H1 (cell line): Measurements from ENCODE around the gene FLT1. TPM values are rescaled to one million over a fixed set of nuclear protein-coding genes. Genes with fewer than 3 reads are reported as not detected.
A peak's percentile ranks its signal among the peaks of the same experiment; 100 is the strongest.

Experiments used
- CTCF ChIA-PET: fragments of 300-600 bp; sonication (Branson Sonifier 250); formaldehyde crosslinking; loops from one replicate; lab custom pipeline; 2021; ENCODE audit not compliant: partially characterized antibody; lab: Charles Lee
- POLR2A ChIA-PET: fragments of 300-600 bp; sonication (Branson Sonifier 250); formaldehyde crosslinking; loops from one replicate; lab custom pipeline; 2021; ENCODE audit warnings: inconsistent platforms; ENCODE audit not compliant: partially characterized antibody; lab: Charles Lee
- DNase-seq, 2 experiments: peaks; one replicate each; pipeline versions ENCODE4 v3.0.0 to v3.0.0-alpha.2; 2010 to 2022; ENCODE audit warnings: low spot score in 2 of 2, low read depth in 1 of 2, mixed read lengths in 1 of 2
- FAIRE-seq: peaks from 2 replicates; lab custom pipeline; 2011; peaks lifted over from hg19 to GRCh38; lab: Jason Lieb, UNC
- H2AFZ ChIP-seq: 2 replicates; pipeline ENCODE4 v1.8.1; 2012; ENCODE audit warnings: low read length, inconsistent platforms
- H2AK5ac ChIP-seq: 2 replicates; pipeline ENCODE4 v1.6.1; 2013; ENCODE audit warnings: low read depth, low read length
- H2BK120ac ChIP-seq: replicated peaks from 2 replicates; pipeline ENCODE3; 2013; ENCODE audit warnings: low read depth, low read length, inconsistent platforms
- H2BK12ac ChIP-seq: 2 replicates; pipeline ENCODE4 v1.6.1; 2013; ENCODE audit warnings: low read depth, low read length
- H2BK15ac ChIP-seq: 2 replicates; pipeline ENCODE4 v1.6.1; 2013; ENCODE audit warnings: low read length
- H2BK20ac ChIP-seq: 2 replicates; pipeline ENCODE4 v1.6.1; 2013; ENCODE audit warnings: low read length
- H2BK5ac ChIP-seq: 2 replicates; pipeline ENCODE4 v1.6.1; 2013; ENCODE audit warnings: low read depth, low read length
- H3K14ac ChIP-seq: 2 replicates; pipeline ENCODE4 v1.6.1; 2013; ENCODE audit warnings: inconsistent platforms; ENCODE audit not compliant: insufficient read length
- H3K18ac ChIP-seq: 2 replicates; pipeline ENCODE4 v1.6.1; 2013; ENCODE audit warnings: low read length; ENCODE audit errors: extremely low read depth
- H3K23ac ChIP-seq: 2 replicates; pipeline ENCODE4 v1.6.1; 2013; ENCODE audit warnings: inconsistent platforms; ENCODE audit not compliant: insufficient read length
- H3K23me2 ChIP-seq: 2 replicates; pipeline ENCODE4 v1.6.1; 2013; ENCODE audit warnings: low read depth, low read length
- H3K27ac ChIP-seq: 2 replicates; pipeline ENCODE4 v1.6.1; 2011; ENCODE audit warnings: low read depth, low read length, inconsistent platforms
- H3K27me3 ChIP-seq, 4 experiments: replicated peaks in 1 of 4; 1 replicate in 1 of 4; 2 replicates in 3 of 4; pipeline versions ENCODE4 v1.6.1 to v1.8.1; 2011 to 2013; ENCODE audit warnings: low read length in 3 of 4, mild to moderate bottlenecking in 3 of 4, inconsistent platforms in 2 of 4, mixed read lengths in 2 of 4, moderate library complexity in 1 of 4; ENCODE audit not compliant: control insufficient read depth in 3 of 4, insufficient read depth in 3 of 4; ENCODE audit errors: extremely low read depth in 1 of 4
- H3K36me3 ChIP-seq, 4 experiments: 2 replicates each; pipeline versions ENCODE4 v1.6.1 to v1.8.1; 2011 to 2013; ENCODE audit warnings: mild to moderate bottlenecking in 4 of 4, low read length in 3 of 4, moderate library complexity in 2 of 4, control low read depth in 1 of 4, inconsistent platforms in 1 of 4; ENCODE audit not compliant: insufficient read depth in 4 of 4, control insufficient read depth in 2 of 4
- H3K4ac ChIP-seq: replicated peaks from 2 replicates; pipeline ENCODE3; 2013; ENCODE audit warnings: low read length, low read depth, mixed read lengths, inconsistent platforms; ENCODE audit not compliant: insufficient read length
- H3K4me1 ChIP-seq, 4 experiments: replicated peaks in 1 of 4; 1 replicate in 1 of 4; 2 replicates in 3 of 4; pipeline versions ENCODE4 v1.6.1 to v1.8.1; 2011 to 2013; ENCODE audit warnings: low read length in 3 of 4, inconsistent platforms in 2 of 4, mixed read lengths in 1 of 4; ENCODE audit not compliant: insufficient read depth in 4 of 4, control insufficient read depth in 3 of 4
- H3K4me2 ChIP-seq, 2 experiments: 2 replicates each; pipeline versions ENCODE4 v1.6.1 to v1.8.1; 2011 to 2013; ENCODE audit warnings: low read depth in 2 of 2, low read length in 2 of 2, control low read depth in 1 of 2, inconsistent platforms in 1 of 2, mild to moderate bottlenecking in 1 of 2; ENCODE audit not compliant: insufficient read depth in 1 of 2
- H3K4me3 ChIP-seq, 4 experiments: fragments of 200-600, 300-600 bp in 1 of 4; sonication (generic), shearing (Covaris generic), sonication (Bioruptor Twin) in 1 of 4; 2 replicates each; pipeline versions ENCODE4 v1.5.1 to v1.8.1; 2011 to 2016; ENCODE audit warnings: low read length in 4 of 4, low read depth in 3 of 4, control low read depth in 2 of 4, inconsistent platforms in 2 of 4, mild to moderate bottlenecking in 2 of 4, mixed read lengths in 1 of 4, moderate library complexity in 1 of 4; ENCODE audit not compliant: insufficient read depth in 2 of 4; ENCODE audit errors: extremely low read depth in 1 of 4
- H3K56ac ChIP-seq: replicated peaks from 2 replicates; pipeline ENCODE3; 2013; ENCODE audit warnings: low read depth, mild to moderate bottlenecking, mixed read lengths, low read length, inconsistent platforms; ENCODE audit not compliant: insufficient read length
- H3K79me1 ChIP-seq: 2 replicates; pipeline ENCODE4 v1.6.1; 2013; ENCODE audit warnings: low read depth, low read length, control low read depth
- H3K79me2 ChIP-seq, 2 experiments: 2 replicates each; pipeline versions ENCODE4 v1.6.1 to v1.8.1; 2012 to 2013; ENCODE audit warnings: low read length in 2 of 2, mild to moderate bottlenecking in 2 of 2, inconsistent platforms in 1 of 2; ENCODE audit not compliant: insufficient read depth in 2 of 2, control insufficient read depth in 1 of 2
- H3K9ac ChIP-seq, 4 experiments: replicated peaks in 1 of 4; 1 replicate in 1 of 4; 2 replicates in 3 of 4; pipeline versions ENCODE4 v1.6.1 to v1.8.1; 2011 to 2013; ENCODE audit warnings: low read depth in 3 of 4, low read length in 3 of 4, control low read depth in 2 of 4, mild to moderate bottlenecking in 2 of 4, moderate library complexity in 2 of 4, inconsistent platforms in 1 of 4; ENCODE audit errors: extremely low read depth in 1 of 4
- H3K9me3 ChIP-seq, 2 experiments: 2 replicates each; pipeline versions ENCODE4 v1.6.1 to v1.8.1; 2012 to 2013; ENCODE audit warnings: mild to moderate bottlenecking in 2 of 2, moderate library complexity in 2 of 2, control low read depth in 1 of 2, inconsistent platforms in 1 of 2, low read depth in 1 of 2, low read length in 1 of 2, mixed read lengths in 1 of 2; ENCODE audit not compliant: insufficient read depth in 2 of 2
- H4K20me1 ChIP-seq, 2 experiments: replicated peaks in 1 of 2; 2 replicates each; pipeline versions ENCODE3 to v1.8.1; 2011 to 2013; ENCODE audit warnings: inconsistent platforms in 2 of 2, low read length in 2 of 2, mild to moderate bottlenecking in 1 of 2; ENCODE audit not compliant: insufficient read depth in 2 of 2, control insufficient read depth in 1 of 2
- H4K5ac ChIP-seq: 2 replicates; pipeline ENCODE4 v1.6.1; 2013; ENCODE audit warnings: low read length, low read depth, mixed read lengths, inconsistent platforms; ENCODE audit not compliant: insufficient read length
- H4K8ac ChIP-seq: 2 replicates; pipeline ENCODE4 v1.8.0; 2013; ENCODE audit warnings: mild to moderate bottlenecking, moderate library complexity, low read length, inconsistent platforms; ENCODE audit not compliant: insufficient read depth; ENCODE audit errors: extremely low read depth
- H4K91ac ChIP-seq: replicated peaks from 2 replicates; pipeline ENCODE3; 2013; ENCODE audit warnings: low read length, mixed read lengths, inconsistent platforms; ENCODE audit not compliant: insufficient read length
- ATF2 ChIP-seq: IDR thresholded peaks from 2 replicates; pipeline ENCODE4 v1.6.1; 2012; ENCODE audit warnings: low read length, inconsistent platforms
- CTCF ChIP-seq, 3 experiments: IDR thresholded peaks; 1 replicate in 2 of 3; 2 replicates in 1 of 3; pipeline versions ENCODE4 v1.5.1 to v1.6.1; 2011; ENCODE audit warnings: low read length in 3 of 3, mild to moderate bottlenecking in 3 of 3, inconsistent platforms in 2 of 3, low read depth in 1 of 3, moderate library complexity in 1 of 3; ENCODE audit not compliant: insufficient read depth in 1 of 3; ENCODE audit errors: control extremely low read depth in 1 of 3
- MAX ChIP-seq: IDR thresholded peaks from 2 replicates; pipeline ENCODE4 v1.6.1; 2012; ENCODE audit warnings: inconsistent platforms
- WGBS, 2 experiments: shearing (Covaris generic) in 1 of 2; methylation state at CpG; one replicate each; pipeline versions ENCODE4 v1.1.6 to v1.1.7; 2013 to 2015; ENCODE audit warnings: low lambda C conversion rate in 2 of 2, mixed read lengths in 2 of 2, inconsistent platforms in 1 of 2, low coverage in 1 of 2, missing lambda C conversion rate in 1 of 2; ENCODE audit not compliant: insufficient replicate concordance in 2 of 2, insufficient coverage in 1 of 2, insufficient read length in 1 of 2; ENCODE audit errors: extremely low coverage in 1 of 2, missing lambda C conversion rate in 1 of 2; 5-methylcytosine and 5-hydroxymethylcytosine counted together
- polyA plus RNA-seq, 7 experiments: library from polyadenylated mRNA; depleted of rRNA in 3 of 7; stranded (reverse) in 5 of 7; unstranded in 2 of 7; fragments of >200 nt in 5 of 7; fragments of 200-250 nt in 2 of 7; gene quantifications; 1 replicate in 5 of 7; 2 replicates in 1 of 7; 4 replicates in 1 of 7; pipeline versions ENCODE4 v1.2.1 to v1.2.3, GENCODE V29; 2011 to 2013; ENCODE audit warnings: missing spikeins in 2 of 7, mixed read lengths in 2 of 7
- total RNA-seq: library from RNA; stranded (reverse); fragmentation: NEBNext Ultra II Directional; extraction: Animal tissue kit (Norgen Biotek cat#: 25700); gene quantifications from 2 replicates; pipeline ENCODE4 v1.2.1, GENCODE V29; 2021

Gene FLT1
- total and polyA plus RNA-seq, 2 of the 8 experiments (the other 6 are each of a cell fraction or from before 2014, with no cell fraction given): 19.7 to 90.2 TPM

GRCh38 chr13:28468023-28468915, 26.7 kb downstream of the FLT1 start:
- Histone ChIP-seq H3K9ac (no peak overlapping the region), H3K36me3 (peaks cover 4 to 43% (median 25%) of the 10 kb centered on the region in 4 experiments; a peak in 6 of 8 replicates), H4K91ac (no peak overlapping the region), H3K79me2 (peaks cover 0 to 72% of the 10 kb centered on the region in 2 experiments; a peak in 3 of 4 replicates), H3K4ac (no peak overlapping the region), H3K9me3 (peaks cover 0 to 4% of the 10 kb centered on the region in 2 experiments; a peak in 2 of 4 replicates), H2BK20ac (no peak overlapping the region), H4K20me1 (peaks cover 0 to 9% of the 10 kb centered on the region in 2 experiments), H4K8ac (no peak overlapping the region), H3K4me3 (no peak overlapping the region), H3K23me2 (no peaks in the 10 kb centered on the region), H3K27me3 (no peaks in the 10 kb centered on the region), H4K5ac (no peak overlapping the region), H3K18ac (no peak overlapping the region), H3K4me1 (peaks cover 0 to 13% (median 8%) of the 10 kb centered on the region in 4 experiments), H2BK12ac (no peak overlapping the region), H2BK15ac (no peak overlapping the region), H3K79me1 (0 out of 2 replicates have a peak, but pooled peaks cover 2% of the 10 kb centered on the region), H3K23ac (no peak overlapping the region), H3K27ac (no peak overlapping the region), H3K4me2 (no peak overlapping the region), H2AK5ac (no peak overlapping the region; the same call in 1 of the 2 replicates), H2BK120ac (no peak overlapping the region), H2BK5ac (no peak overlapping the region), H3K14ac (no peak overlapping the region), H3K56ac (no peak overlapping the region), H2AFZ (no peak overlapping the region)
- TF ChIP-seq ATF2: no peak
- 0 out of 2 replicates have a peak, but pooled peaks have one; percentile 28 for TF ChIP-seq MAX
- TF ChIP-seq CTCF (IDR thresholded peaks at IDR 0.05; ENCODE audit: control extremely low read depth in 1 of 3, insufficient read depth in 1 of 3, low read depth in 1 of 3, low read length in 3 of 3): no peak
- FAIRE-seq (peak; percentile 36), DNase-seq (no peak)
- WGBS, 2 experiments: 89% methylated on average over 7 of the region's 7 CpGs; no CpG with 5 or more reads in 1 of the 2 experiments
- POLR2A ChIA-PET: interaction anchor here (1.1 to 1.2 kb wide), 3 partner anchors 17 to 26 kb away, joined by 3 to 5 read pairs (median 5); partner anchors contain the start of gene FLT1
- CTCF ChIA-PET: interaction anchor here (1.0 kb wide), 1 partner anchor 63 kb away, joined by 3 read pairs; no protein-coding TSS in a partner anchor
